Brain pericyte (primary cell): ENCODE measurements around the gene IFT80.
A peak's percentile ranks its signal among the peaks of the same experiment; 100 is the strongest.

Source experiments
- DNase-seq: peaks from one replicate; pipeline ENCODE4 v3.0.0-alpha.2; 2012; ENCODE audit warnings: low read depth, low spot score

Gene IFT80

DNA sequence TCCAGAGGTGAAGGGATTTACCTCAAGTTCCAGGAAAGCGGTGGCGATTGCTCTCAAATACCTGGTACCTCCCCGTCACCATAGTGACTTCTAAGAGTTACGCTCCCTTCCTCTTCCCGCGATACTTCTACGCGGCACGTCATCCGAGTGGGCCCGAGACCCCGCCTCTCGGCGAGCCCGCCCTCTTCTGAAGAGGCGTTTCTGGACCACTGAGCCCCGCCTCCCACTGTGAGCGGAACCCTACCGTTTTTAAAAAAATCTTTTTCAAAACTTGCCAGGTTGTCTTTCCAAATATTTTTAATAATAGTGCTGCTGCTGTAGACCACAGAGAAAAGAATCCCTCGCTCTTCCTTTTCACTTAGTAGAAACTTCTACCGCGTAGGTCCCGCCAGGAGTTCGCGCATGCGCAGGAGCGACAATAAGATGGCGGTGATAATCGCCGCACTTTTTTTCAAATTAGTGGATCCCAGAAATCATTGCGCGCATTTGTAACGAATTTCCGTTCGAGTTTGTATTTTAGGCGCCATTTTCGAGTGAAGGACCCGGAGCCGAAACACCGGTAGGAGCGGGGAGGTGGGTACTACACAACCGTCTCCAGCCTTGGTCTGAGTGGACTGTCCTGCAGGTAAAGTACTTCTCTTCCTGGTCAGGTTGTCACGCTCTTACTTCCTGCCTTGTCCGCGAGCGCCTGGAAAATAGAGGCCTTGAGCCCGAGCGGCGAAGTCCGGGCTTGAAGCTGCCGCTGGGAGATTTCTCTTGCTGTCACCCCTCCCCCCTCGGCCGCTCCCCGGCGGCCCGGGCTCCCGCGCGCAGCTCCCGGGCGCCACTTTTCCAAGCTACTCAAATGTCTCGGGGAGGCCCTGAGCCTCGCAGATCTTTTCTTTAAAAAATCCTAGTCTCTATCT is at the start of gene IFT80, which contains the start of gene SMC4:
IFT80 (minus strand) TSS at position 101 of the 905 bp plus-strand sequence. CDS start 14,625 bp downstream, outside the sequence.
SMC4 (plus strand) TSS at position 526 of the 905 bp plus-strand sequence. CDS start 1,177 bp downstream, outside the sequence.
- peak; percentile 85 for DNase-seq

DNA sequence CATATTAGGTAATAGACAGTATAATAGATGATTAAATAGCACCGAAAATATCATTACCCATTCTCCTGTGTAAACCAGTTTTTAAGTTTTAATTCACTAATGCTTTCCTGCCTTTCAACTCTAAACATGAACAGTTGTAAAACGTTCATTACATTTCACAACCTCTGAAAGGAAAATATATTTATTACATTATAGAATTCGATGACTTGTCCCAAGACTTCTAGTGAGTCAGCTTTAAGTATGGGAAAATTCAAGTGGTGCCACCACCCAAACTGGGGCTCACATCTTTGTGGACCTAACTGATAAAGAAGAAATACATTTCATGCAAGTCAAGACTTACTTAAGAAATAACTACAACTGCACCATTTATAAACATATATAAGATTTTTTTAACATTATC is 48.5 kb upstream of the IFT80 start:
- no peak for DNase-seq

DNA sequence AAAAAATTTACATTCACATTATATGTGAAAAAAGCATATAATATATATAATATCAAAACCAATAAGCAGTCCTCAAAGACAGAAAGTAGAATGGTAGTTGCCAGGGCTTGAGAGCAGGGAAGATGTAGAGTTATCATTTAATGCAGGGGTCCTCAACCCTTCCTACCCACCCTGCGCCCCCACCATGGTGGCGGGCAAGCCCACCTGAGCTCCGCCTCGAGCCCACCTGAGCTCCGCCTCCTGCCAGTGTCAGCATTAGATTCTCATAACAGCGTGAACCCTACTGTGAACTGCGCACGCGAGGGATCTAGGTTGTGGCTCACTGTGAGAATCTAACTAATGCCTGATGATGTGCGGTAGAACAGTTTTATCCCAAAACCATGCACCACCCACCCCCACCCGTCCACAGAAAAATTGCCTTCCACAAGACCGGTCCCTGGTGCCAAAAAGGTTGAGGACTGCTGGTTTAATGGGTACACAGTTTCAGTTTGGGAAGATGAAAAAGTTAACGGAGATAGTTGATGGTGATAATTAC is 47.6 kb upstream of the IFT80 start:
- DNase-seq = no peak

DNA sequence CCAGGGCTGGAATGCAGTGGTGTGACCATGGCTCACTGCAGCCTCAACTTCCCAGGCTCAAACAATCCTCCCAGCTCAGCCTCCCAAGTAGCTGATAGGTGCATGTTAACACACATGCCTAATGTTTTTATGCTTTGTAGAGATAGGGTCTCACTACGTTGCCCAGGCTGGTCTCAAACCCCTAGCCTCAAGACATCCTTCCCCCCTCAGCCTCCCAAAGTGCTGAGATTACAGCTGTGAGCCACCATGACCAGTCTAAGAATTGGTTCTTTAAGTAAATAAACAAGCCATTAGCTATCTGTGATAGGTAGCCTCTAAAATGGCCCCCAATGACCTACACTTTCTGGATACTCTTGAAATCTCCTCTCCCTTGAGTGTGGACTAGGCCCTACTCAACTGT is 46.8 kb upstream of the IFT80 start:
- DNase-seq = no peak

DNA sequence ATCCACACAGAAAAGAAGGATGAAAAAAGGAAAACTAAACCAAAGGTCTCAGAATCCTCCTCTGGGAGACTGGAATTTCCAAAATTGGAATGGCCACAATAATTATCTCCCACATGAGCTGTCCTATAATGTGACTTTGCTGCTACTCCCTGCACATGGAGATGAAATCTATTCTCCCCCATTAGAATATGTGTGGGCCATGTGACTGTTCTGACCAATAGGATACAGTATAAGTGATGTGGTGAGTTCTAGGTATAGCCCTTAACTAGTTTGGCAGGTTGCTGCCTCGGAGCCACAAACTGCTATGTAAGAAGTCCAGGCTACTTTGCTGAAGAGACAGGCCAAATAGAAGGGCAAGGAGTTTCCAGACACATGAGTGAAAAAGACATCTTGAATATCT is 45.4 kb upstream of the IFT80 start:
- no peak for DNase-seq

DNA sequence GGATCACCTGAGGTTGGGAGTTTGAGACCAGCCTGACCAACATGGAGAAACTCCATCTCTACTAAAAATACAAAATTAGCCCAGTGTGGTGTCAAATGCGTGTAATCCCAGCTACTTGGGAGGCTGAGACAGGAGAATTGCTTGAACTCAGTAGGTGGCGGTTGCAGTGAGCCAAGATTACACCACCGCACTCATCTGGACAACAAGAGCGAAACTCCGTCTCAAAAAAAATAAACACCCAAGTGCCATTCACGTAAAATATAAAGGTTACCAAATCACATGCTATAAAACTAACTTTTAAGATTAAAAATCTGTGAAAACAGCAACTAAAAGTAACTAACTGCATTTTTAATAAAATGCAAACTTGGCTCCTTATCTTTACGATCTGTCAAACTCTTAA is 41.7 kb upstream of the IFT80 start:
- no peak for DNase-seq

DNA sequence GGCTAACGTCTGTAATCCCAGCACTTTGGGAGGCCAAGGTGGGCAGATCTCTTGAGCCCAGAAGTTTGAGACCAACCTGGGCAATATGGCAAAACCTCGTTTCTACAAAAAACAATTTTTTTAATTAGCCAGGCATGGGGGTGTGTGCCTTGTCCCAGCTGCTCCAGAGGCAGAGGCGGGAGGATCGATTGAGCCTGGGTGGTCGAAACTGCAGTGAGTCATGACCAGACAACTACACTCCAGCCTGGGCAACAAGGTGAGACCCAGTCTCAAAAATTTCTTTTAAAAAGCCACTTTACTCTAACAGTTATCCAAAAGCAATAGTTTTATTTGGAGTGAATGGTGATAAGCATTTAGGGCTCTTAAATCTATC is 38.0 kb upstream of the IFT80 start:
- no peak for DNase-seq

DNA sequence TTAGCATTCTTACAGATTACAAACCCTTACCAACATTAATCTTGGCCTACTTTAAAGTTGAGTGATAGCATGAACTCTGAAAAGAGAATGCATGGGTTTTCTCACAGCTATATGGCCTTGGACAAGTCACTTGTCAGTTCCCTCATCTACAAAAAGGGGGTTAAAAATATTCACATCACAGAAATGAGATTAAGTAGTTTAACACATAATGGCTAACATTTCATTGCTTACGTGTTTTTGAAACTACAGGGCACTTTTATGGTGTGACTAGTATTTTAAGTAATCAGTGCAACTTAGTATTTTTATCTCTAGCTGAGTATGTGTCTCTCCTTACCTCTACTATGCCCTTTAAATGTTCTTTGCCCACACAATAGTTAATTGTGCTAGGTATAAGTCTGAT is 36.7 kb upstream of the IFT80 start:
- DNase-seq = no peak

DNA sequence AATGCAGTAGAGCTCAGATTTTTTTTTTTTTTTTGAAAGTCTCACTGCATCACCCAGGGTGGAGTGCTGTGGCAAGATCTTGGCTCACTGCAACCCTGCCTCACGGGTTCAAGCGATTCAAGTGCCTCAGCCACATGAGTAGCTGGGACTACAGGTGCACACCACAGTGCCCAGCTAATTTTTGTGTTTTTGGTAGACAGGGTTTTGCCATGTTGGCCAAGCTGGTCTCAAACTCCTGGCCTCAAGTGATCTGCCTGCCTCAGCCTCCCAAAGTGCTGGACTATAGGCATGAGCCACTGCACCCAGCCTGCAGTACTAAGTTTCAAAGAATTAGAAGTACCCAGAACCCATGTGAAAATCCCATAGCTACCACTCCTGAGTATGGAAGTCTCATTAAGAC is 36.1 kb upstream of the IFT80 start:
- no peak for DNase-seq

DNA sequence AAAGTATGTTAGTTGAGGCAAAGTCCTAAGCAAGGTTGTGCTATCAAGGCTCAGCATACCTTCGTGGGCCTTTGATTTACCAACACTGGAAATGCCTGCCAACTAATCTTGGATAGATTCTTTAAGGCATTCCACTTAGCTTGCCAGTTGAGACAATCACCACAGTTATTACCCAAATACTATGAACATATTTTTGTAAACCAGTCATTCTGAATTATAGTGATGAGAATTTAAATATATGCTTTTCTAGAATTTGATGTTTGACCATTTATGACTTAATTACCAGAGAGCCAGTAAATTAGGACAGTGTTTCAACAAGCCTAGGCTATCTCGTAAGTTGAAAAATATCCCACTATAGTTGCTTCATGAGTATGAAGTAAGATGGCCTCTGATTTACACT is 35.0 kb upstream of the IFT80 start:
- DNase-seq = no peak

DNA sequence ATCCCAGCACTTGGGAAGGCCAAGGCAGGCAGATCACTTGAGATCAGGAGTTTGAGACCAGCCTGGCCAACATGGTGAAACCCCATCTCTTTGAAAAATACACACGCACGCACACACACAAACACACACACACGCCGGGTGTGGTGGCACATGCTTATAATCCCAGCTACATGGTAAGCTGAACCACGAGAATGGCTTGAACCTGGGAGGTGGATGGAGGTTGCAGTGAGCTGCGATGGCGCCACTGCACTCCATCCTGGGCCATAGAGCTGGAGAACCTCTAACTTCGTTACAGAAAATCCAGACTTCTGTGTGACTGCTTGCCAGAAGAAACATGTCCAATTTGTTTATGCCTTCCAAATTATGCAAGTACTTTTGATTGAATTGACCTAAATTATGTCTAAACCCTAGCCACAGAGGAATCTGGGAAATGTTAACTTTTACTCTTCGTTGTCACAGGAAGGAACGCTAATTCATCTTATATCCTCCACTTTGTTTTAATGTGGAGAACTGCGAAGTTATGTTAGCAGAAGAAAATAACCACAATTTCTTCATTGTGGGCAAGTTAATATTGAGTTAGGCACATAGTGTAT is 28.9 kb upstream of the IFT80 start:
- no peak for DNase-seq

DNA sequence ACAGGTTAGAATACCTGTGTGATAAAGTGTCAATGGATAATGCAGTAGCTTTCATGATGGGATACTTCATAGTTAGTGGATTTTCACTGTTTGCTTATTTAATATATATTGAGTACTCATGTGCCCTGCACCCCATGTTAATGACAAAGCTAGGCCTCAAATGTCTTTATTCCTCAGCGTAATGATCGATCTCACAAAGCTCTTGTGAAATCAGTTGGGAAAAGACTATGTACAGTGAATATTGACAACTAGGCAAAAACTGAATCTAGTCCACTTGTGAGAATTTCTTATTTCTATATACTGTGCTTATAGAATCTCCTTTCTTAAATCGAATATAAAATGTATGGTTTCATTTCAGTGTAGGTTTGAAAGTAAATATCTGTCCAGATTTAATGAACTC is 18.3 kb upstream of the IFT80 start:
- DNase-seq = no peak

DNA sequence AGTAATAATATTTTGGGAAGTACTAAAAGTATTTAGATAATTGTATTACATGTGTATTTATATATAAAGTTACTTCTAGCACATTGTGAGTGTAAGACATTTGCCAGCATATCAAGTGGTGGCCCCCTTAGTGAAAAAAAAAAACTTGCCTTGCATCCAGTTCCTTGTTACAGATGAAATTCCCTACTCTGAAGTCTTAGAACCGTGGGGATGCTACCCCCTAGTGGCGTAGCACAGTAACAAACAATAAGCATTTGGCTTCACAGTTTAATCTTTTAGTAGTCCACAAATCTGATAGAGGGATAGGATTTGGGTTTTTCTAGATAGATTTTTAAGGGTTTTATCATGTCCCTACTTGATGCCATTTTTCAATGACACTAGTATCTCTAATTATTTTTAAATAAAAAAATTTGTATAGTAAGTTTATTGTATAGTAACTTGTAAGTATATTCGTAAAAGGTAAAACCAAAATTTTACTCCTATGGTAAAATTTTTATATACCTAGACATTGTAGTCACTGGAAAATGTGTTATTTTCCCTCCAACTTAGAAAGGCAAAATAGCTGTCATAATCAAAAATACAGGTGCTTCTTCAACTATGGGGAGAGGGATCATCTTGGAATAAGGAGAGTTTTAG is 14.7 kb upstream of the IFT80 start:
- DNase-seq = no peak

DNA sequence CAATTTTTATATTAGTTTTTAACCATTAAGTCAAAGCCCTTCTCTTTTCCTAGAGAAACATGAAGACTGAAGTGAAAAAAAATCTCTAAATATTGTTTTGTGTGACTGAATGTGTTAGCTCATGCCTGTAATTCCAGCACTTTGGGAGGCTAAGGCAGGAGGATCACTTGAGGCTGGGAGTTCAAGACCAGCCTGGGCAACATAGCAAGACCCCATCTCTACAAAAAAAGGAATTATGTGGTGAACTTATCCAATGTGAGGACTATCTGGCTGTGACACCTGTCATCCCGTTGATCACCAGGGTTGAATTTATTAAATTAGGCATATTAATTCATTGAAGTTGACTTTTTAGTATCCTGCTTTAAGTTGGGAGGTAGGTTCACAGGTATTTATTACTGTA is 13.5 kb upstream of the IFT80 start:
- no peak for DNase-seq

DNA sequence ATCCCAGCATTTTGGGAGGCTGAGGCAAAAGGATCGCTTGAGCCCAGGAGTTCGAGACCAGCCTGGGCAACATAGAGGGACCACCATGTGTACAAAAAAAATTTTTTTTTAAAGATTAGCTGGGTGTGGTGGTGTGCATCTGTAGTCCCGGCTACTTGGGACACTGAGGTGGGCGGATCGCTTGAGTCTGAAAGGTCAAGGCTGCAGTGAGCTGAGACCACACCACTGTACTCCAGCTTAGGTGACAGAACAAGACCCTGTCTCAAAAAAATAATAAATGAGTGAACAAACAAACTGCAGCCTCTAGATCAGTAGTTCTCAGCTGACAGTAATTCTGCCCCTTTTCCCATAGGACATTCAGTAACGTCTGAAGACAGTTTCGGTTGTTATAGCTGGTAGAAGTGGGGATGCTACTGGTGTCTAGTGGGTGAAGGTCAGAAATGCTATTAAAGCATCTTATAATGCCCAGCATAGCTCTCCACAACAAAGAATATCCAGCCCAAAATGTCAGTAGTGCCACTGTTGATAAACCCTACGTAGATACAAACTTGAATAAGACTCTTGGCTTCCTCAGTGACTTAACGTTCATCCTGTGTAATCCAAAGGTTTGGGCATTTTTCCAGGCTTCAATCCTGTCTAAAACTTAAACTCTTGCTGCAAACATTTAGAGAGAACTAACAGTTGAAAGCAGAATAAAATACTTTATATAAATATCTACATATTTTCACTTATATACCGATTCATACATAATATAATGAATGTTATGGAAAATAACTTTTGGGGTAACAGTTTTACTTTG is 11.0 kb upstream of the IFT80 start:
- no peak for DNase-seq

DNA sequence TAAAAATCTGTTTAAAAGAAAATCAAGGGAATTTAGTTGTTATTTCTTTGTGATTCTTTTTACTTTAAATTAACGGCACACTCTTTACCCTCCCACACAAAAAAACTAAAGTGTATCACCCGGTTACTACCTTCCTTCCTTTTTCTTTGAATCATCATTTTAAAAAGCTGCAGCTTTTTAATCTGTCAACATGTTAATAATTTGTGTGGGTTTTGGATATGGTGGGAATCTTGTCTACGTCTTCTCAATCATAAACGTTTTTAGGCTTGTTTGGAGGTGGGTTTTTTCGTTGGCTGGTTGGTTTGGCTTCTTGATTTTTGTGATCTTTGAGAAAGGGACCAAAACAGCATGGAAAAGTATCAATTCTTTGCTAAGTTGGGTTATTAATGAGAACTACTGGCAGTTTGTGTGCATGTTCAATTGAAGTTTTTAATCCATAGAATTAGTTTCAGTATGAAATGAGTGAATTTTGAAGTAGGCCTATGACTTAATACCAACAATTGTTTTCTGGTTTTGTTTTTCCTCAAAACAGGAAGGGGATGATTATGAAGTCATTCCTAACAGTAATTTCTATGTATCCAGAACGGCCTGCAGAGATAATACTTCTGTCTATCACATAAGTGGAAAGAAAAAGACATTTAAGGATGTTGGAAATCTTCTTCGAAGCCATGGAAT is 4.9 kb upstream of the IFT80 start:
- no peak for DNase-seq

DNA sequence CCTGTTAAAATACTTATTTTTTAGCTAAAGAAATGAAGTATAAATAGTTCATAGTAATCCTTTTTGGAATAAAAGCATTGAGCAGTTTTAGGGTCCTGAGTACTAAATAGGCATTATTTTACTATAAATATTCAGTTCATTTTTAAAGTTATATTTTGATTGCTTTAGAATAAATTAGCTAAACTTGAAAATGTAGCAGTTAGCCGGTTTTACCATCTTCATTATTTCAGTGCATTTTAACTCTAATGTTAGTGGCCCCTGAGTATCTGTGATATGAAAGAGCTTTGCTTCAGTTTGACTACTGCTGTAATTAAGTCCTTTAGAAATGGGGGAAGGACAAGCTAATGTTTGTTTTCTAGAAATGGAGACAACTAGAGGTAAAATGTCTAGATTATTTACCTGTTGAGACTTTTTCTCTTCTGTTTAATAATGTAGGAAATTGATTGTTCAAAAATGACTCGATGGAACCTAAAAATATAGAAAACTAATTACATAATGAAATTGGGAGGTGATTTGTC is 4.1 kb upstream of the IFT80 start:
- DNase-seq = no peak

DNA sequence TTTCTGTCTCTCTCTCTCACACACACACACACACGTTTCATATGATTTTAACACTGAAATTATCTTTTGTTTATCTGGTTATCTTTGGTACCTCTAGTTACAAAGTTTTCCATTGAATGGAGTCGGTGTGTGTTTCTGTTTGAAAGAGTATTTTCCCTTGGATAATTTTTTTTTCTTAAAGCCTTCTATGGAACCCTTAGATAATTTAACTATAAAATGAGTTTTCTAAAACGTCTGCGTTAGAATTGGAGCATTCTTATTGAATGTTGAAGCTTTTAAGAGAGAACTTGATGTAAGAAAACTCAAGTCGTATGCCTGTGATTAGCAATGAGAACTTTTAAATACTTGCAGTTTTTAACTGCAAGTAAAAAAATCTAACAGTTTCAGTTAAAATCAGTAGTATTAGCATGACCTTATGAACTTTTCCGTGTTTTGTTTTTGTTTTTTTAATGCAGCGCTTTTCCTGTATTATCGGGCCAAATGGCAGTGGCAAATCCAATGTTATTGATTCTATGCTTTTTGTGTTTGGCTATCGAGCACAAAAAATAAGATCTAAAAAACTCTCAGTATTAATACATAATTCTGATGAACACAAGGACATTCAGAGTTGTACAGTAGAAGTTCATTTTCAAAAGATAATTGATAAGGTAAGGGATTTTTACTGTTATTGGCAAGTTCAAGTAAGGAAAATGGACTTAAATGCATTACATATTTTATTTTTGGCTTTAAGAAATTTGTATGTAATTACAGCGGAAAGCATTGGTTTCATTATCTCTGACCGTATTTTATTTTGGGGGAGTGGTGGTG is 3.4 kb upstream of the IFT80 start:
- no peak for DNase-seq

DNA sequence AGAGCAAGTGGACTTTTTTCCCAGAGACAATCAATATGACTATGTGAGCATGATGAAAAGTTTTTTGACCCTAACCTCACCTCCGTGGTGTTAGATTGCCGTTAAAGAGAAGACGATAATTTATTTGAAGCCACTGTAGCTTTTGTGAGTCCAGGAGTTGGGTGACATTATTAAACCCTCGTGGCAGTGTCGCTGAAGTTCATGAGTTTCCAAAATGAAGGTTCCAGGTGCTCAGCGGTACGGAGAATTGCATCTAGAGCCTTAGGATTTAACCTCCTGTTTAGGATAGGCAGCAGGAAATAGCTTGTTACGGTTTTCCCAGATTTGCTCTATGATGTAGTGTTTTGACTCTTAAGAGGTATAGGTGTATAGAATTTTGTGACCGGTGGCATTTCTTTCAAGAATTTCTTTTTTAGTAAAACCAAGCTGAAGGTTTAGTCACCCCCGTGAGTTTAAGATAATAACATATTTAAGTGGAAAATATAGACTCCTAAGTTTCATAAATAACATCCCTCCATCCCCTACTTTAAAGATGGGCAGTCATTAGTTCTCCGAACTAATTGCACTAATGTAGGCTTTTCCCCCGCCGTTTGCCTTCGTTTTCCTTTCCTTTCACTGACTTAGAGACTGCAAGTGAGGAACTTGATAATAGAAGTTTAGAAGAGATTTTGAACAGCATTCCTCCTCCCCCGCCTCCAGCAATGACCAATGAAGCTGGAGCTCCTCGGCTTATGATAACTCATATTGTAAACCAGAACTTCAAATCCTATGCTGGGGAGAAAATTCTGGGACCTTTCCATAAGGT is 2.5 kb upstream of the IFT80 start:
- no peak for DNase-seq
